Measurements from ENCODE around the gene OR2W3. TPM values are rescaled to one million over a fixed set of nuclear protein-coding genes. Genes with fewer than 3 reads are reported as not detected.

Gene OR2W3
- total RNA-seq, 1 experiment from 2014 or later: not detected

- H3T11ph ChIP-seq (ENCODE audit: low read length): no peak overlapping the region
- H3K27ac ChIP-seq (ENCODE audit: insufficient read length, low read depth, low read length): no peak overlapping the region
- H2BK5ac ChIP-seq (ENCODE audit: insufficient read length, low read length): no peak overlapping the region
- no peaks in the 10 kb centered on the region for H3K4me1 ChIP-seq (ENCODE audit: insufficient read depth, low read length)
- no peak overlapping the region for H3K18ac ChIP-seq (ENCODE audit: insufficient read length, low read depth, low read length)
- H3K27ac Mint-ChIP-seq: no peak overlapping the region
- no peak overlapping the region for H2AFZ ChIP-seq (ENCODE audit: low read length)
- H2BK15ac ChIP-seq (ENCODE audit: low read depth, low read length): no peak overlapping the region
- H3K4me2 ChIP-seq (ENCODE audit: insufficient read depth, insufficient read length, low read length): no peak overlapping the region
- H2BK20ac ChIP-seq (ENCODE audit: low read depth, low read length, poor library complexity, severe bottlenecking): no peak overlapping the region
- H3K27me3 ChIP-seq (ENCODE audit: insufficient read depth, low read length): no peaks in the 10 kb centered on the region
- H3K79me2 ChIP-seq (ENCODE audit: insufficient read depth, low read length): no peaks in the 10 kb centered on the region
- TF ChIP-seq CTCF (conservative IDR thresholded peaks at IDR 0.05): no peak
- H4K5ac ChIP-seq (ENCODE audit: insufficient read length, low read depth, low read length): no peak overlapping the region
- H3K79me1 ChIP-seq (ENCODE audit: insufficient read depth, low read depth, low read length, poor library complexity, severe bottlenecking): no peaks in the 10 kb centered on the region
- no peaks in the 10 kb centered on the region for H3K23me2 ChIP-seq (ENCODE audit: insufficient read length, low read depth, low read length, poor library complexity, severe bottlenecking)
- H3K9ac ChIP-seq (ENCODE audit: extremely low read depth, insufficient read length, low read length): no peak overlapping the region
- no peak overlapping the region for H2BK12ac ChIP-seq (ENCODE audit: insufficient read length, low read depth, low read length)
- H3K36me3 Mint-ChIP-seq (ENCODE audit: insufficient read depth in 1 of 3, low read depth in 3 of 3): peaks cover 0 to 2% (median 0%) of the 10 kb centered on the region in 3 experiments; a peak in 3 of 7 replicates
- no peak overlapping the region for H4K8ac ChIP-seq (replicated peaks; ENCODE audit: insufficient read length, low read depth, low read length)
- no peak overlapping the region for H3K4me3 Mint-ChIP-seq
- no peak for DNase-seq
- peaks cover 29 to 44% of the 10 kb centered on the region in 2 experiments for H3K9me3 Mint-ChIP-seq
- H3K23ac ChIP-seq (ENCODE audit: insufficient read length, low read depth, low read length): no peak overlapping the region
- WGBS (ENCODE audit: extremely low coverage, insufficient read length, low lambda C conversion rate): no CpG with 5 or more reads among the region's 1 CpG
- H2BK120ac ChIP-seq (ENCODE audit: low read depth, low read length, poor library complexity, severe bottlenecking): no peak overlapping the region
- H3K56ac ChIP-seq (ENCODE audit: insufficient read length, low read depth, low read length): no peak overlapping the region
- peaks cover 7% of the 10 kb centered on the region for H3K9me3 ChIP-seq (ENCODE audit: control insufficient read depth, low read depth, low read length)
- no peak overlapping the region for H4K91ac ChIP-seq (ENCODE audit: insufficient read length, low read depth, low read length)
- 0 out of 4 replicates have a peak, but pooled peaks cover 0 to 2% of the 10 kb centered on the region in 2 experiments for H3K4me1 Mint-ChIP-seq
- H3K14ac ChIP-seq (ENCODE audit: insufficient read depth, low read length): no peak overlapping the region
- no peaks in the 10 kb centered on the region for H4K20me1 ChIP-seq (ENCODE audit: control insufficient read depth, insufficient read depth, insufficient read length)
- no peak overlapping the region for H2AK5ac ChIP-seq (ENCODE audit: insufficient read length, low read length)
- no peaks in the 10 kb centered on the region for H3K27me3 Mint-ChIP-seq (ENCODE audit: low read depth)
- H3K4ac ChIP-seq (ENCODE audit: low read depth, low read length): no peak overlapping the region
These were observed 45.8 kb upstream of the OR2W3 start for GRCh38 chr1:247849616-247850015.

All from H9 (cell line).